CD4-positive, alpha-beta T cell treated with Interleukin-2 at 100 ng/mL for 4 hours (primary cell): Measurements from ENCODE around the gene ESF1.
"Not testable (repeated sequence)": the region's sequence is repeated elsewhere in the genome, so short reads cannot be mapped to it uniquely, and the experiment has no call there.

Experiments
- DNase-seq: peaks from one replicate; pipeline ENCODE4 v3.0.0-alpha.2; 2020; ENCODE audit warnings: low spot score

The ESF1 gene

DNA sequence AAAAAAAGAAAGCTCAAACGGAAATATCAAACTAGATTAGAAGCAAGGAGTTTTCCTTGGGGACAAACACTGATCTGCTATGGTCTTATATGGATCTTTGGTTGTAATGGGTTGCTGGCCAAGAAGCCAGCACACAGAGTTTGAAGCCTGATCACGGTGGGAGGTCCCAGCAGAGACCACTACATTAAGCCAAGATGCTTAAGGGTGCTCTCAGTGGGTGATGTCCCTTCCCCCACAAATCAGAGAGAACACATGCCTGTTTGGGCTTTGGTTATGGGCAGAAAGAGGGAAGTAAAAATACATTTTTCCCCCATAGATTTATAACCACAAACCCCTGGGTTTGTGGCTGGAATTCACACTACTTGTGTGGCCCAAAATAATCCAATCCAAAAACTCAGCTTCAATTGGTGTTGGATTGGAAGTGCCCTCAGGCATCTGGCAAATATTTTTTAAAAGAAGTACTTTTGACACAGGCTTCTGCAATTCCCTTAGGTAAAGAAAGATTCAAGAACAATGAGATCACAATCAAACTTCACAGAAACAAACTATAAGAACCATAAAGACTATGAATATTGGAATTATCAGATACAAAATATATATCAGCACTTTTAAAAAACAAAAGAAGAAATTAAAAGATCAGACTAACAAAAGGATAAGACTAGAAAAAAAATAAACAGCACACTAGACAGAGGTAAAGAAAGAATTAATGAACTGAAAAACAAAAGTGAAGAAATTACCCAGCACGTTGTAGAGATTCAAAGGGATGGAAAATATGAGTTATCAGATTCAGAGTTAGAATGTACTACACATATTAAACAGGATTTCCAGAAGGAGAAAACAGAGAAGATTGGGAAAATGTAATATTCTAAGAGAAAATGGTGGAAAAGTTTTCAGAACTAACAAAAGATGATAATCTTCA is 44.7 kb downstream of the ESF1 start:
- no peak for DNase-seq

DNA sequence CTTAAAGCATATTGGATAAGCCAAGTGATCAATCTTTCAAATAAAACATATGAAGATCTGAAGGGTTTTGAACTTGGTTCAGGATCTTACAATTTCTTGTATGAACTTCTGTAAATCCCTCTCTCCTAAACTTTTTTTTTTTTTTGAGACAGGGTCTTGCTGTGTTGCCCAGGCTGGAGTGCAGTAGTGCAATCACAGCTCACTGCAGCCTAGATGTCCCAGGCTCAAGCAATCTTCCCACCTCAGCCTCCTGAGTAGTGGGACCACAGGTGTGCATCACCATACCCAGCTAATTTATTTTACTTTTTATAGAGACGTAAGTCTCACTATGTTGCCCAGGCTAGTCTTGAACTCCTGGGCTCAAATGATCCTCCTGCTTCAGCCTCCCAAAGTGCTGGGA is 46.5 kb downstream of the ESF1 start:
- not testable (repeated sequence) for DNase-seq

DNA sequence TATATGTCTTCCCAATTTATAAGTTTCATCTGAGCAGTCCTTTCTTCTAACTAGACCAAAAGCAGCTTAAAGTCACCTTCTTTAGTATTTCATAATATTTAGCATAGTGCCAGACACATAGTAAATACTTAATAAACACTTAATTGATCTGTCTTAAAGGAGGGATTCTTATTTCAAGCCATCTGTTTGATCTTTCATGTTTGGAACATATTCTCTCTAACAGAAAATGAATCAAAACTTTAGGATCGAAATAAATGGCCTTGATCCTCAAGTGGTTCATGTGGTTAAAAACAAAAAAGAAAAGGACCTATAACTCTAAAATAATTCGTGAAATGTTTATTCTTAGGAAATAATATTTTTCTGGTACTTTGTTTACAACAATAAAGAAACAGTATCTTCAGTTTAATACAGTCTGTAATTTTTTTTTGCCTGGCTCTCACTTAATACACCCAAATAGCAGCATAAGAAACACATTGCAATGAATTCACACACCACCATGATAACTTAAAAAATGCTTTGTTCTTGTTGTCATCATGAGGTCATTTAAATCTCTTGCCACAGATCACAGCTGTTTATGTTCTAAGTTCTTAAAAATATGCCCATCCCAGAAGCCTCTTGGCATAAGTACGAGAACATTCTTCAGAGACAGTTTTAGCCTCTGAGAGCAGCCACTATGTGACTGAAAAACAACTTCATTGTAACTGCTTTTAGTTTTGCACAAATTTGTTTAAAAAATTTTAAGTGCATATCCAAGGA is 48.1 kb downstream of the ESF1 start:
- DNase-seq = no peak

DNA sequence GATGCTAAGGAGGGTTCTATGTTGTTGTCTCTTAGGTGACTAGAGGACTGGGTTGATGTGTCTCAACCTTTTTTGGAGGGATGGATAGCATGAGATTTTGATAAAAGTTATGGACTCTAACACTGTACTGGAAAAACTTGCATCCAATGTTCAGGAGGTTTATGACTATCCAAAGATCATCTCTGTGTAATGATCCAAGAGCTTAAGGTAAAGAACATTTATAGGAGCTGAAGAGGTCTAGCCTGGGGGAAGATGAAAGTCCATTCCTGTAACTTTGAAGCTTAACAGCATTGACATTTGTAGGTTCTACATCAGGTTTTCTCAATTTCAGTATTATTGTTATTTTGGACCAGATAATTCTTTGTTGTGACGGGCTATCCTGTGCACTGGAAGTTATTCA is 48.9 kb downstream of the ESF1 start:
- no peak for DNase-seq

DNA sequence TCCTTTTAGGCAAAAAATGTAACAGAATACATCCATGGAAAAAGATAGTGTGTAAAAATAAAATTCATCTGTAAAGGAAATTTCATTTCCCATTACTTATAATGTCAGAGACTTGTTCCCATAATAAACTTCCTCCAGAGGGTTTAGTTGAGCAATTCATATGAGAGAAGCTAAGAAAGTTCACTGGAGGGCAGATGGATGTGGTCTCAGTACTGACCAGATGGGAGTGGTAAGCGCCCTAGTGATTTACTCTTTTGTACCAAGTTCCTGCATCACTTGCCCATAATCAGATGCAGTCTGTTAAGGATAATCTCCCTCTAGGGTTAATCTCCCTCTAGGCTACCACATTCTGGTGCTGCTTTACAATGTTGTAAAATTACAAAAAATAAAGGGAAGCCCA is 61.7 kb downstream of the ESF1 start:
- no peak for DNase-seq

DNA sequence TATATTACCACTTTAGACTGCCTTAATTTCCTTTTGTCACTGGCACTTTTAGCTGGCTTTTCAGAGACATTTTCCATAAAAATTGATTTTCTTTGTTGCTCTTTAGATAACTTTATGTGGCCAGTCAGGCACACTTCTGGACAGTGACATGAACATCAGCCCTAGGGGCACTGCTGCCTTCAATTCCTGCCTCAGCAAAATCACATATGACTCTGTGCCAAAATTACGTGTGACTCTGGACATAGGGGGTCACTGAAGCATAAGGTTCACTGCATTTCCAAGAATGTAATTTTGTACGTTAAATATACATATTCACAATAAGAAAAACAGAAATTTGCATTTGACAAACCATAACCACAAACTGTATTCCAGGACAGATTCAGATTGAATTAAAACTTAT is 66.5 kb downstream of the ESF1 start:
- DNase-seq = no peak

DNA sequence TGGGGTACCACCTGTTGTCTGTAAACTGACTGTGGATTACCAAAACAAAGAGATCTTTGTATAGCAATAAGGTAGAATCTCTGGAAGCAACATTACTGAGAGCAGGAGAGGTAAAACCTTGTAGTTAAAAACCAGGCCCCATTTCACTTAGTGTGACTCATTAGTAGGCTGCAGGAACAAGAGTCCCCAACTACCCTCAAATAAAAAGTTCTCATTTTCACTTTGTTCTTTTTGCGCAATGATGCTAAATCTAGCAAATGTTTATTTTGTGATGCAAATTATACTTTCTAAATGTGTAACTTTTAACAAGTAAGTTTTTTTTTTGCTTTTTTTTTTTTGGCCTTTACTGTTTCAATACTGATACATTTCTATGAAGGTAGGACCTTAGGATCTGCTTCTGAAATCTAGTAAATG is 67.1 kb downstream of the ESF1 start:
- DNase-seq = no peak

DNA sequence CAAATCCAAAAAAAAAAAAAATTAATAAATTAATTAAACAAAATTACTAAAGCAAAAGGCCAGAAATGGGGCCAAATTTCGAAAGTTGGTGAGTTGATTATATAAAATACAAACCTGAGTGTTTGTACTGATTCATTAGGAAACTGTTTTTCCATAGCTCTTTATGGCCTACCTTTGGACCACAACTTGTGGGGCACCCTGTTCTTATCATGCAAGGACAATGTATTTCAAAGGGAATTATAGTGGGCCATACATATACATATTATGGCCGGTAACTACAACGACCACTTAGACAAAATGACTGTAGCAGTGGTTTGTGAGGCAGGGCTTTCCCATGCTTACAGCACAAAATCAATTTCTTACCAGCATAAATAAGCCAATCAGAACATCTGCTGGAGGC is 69.5 kb downstream of the ESF1 start:
- DNase-seq = no peak

DNA sequence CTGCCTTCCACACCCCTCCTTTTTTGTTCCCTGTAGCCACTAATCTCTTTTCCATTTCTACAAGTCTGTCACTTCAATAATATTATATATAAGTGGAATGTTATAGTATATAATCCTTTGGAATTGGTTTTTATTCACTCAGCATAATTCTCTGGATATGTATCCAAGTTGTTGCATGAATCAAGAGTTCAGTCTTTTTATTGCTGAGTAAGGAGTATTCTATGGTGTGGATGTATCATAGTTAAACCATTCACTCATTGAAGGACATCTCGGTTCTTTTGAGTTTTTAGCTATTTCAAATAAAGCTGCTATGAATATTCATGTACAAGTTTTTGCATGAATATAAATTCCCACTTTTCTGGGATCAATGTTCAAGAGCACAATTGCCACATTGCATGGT is 76.5 kb downstream of the ESF1 start:
- DNase-seq = no peak

DNA sequence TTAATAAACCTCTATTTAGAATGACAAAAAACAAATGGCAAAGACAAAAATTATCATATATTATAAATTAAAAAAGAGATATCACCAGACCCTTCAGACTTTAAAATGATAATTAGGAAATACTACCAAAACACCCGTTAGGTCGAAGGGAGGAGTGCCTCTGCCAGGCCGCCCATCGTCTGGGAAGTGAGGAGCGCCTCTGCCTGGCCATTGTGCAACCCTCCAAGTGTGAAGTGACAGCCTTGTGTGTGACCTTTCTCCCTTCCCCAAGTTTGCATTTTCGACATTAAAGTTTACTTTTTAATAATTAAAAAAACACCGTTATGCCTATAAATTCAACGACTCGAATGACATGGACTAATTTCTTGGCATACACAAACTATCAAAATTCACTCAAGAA is 81.5 kb downstream of the ESF1 start:
- no peak for DNase-seq

DNA sequence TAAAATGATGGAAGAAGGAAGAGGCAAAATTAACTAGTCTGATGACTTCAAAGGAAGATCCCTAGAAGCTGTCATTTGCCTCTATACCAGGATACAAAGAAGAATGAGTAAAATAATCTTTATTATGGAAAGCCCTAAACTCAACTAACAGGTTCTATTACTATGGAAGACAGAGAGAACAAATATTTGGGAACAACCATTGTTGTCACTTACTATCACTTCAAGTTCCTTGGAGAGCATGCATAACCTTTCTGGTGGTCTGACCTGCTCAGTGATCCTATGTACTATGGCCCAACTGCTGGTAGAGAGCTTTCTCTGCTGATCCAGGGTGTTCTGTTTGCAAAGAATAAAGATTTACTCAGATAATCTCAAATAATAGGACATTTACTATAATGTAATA is 83.2 kb downstream of the ESF1 start:
- DNase-seq = no peak

DNA sequence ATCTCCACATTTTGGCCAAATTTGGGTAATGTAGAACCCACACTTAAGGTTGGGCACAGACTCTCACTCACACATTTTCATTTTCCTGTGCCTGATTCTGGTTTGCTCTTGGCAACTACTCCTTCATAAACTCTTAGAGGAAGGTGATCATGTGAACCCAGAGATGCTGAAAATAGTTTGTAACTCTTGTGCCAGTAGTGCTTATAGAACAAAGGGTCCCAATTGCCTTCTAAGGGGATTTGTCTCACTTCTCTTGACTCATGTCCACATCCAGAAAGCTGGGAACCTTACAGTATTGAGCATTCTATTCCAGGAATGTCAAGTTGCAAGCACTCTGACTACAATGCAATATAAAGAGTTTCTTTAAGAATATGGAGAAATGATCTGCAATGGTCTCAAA is 84.0 kb downstream of the ESF1 start:
- no peak for DNase-seq

DNA sequence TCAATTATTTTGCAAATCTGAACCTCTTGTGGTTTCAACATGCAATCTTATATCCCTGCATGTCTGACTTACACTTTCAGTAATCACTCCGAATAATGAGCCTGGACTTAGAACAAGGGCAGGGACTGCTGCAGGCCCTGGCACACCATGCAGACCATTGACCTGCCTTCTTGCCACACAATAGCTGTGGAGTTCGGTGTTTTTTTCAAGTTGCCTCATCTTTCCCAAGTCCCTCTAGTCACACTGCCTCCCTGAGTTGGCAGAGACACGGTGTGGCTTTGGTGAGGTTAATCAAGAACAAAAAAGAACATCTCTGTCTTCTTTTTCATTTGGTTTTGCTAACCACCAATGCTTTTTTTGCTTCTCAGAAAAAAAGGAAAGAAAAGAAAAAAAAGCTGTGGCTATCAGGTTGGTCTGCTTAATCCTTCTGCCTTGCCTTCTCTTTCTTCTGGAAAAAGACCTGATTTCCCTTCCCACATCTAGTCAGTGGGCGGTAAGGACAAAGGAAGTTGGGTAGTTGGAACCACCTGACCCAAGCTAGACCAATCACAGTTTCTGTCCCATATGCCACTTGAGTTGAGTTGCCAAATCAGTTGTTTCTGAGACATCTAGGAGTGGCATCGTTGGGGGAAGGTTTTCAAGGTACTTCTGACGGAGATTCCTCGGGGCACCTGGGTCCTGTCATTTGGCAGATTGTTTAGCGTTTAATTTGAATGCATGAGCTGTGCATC is 90.1 kb downstream of the ESF1 start:
- DNase-seq = no peak

DNA sequence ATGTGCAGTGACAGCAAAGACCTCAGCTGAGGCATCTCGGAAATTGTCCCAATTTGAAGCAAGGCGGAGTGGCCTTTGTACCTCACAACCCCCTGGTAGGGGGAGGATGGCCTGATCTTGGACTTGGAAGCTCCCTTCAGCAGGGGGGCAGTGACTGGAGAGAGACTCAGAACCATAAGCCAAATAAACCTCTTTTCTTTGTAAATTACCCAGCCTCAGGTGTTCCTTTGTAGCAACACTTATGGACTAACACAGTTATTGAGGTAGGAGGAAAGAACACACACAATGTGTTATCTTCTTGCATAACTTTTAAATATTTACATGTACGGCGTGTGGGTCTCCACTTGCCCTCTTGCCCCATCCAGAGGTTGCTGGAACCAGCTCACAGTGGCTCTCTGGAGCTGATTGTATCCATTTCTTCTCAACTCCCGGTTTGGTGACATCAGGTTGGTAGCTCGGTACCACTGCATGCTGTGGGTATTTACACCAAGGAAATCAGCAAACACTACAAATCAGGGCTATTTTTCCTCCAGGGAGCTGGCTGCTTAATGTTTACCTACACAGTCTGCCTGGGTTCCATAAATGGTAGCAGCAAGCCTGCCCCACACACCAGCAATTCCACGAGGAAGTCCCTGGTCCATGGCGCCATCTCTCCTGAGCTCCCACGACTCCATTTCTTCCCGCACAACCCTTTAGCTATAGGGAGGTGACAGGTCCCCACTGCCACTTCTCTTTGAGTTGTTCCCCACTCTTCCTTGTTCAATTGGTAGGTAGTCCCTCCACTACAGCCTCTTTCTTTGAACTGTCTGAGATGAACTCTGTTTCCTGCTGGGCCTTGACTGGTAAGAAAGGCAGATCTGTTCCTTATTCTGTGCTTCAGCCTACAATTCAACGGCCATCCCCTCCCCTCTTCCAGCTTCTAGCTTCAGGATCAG is 91.7 kb downstream of the ESF1 start:
- DNase-seq = no peak

DNA sequence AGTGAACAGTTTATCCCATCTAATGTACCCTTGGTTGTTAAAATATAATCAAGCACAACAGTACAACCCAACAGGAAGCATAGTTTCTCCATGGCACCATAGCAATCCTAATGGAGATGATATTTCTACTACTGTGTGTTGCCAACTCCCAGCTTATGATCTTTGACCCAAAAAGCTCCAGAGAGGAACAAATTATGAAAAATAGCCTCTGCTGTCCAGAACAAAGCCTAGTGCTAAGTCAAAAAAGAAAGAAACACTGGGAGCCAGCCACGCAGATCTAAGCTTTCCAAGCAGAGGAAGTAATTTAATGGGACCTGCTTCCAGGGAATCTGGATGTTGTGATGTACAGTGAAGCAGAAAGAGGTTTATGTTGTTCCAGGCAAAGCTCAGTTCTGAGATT is 93.8 kb downstream of the ESF1 start:
- DNase-seq = no peak

DNA sequence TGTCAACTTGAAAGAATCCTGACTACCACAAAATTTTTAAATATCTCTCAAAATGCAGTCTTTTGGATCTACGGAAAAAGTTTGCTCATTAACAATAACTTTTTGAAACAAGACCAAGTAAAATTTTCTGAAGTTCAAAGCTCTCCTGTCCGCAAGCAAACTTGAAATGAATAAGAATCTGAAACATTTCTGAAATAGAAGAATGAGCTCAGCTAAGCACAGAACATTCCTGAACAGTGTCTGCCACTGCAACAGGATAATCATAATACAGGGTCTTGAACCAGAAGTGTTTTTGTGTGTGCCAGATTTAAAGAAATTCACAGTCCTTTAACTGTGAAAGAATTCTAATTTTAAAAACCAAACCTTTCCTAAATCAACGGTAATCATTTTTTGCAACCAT is 96.9 kb downstream of the ESF1 start:
- DNase-seq = no peak

DNA sequence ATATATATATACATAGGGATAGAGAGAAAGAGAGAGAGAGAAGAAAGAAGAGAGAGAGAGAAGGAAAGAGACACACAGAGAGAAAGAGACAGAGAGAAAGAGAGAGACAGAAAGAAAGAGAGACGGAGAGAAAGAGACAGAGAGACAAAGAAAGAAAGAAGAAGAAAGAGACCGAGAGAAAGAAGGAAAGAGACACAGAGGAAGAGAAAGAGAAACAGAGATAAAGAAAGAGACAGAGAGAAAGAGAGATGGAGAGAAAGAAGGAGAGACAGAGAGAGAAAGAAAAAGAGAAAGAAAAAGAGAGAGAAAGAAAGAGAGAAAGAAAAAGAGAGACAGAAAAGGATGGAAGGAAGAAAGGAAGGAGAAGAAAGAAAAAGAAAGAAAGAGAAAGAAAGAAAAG is 99.1 kb downstream of the ESF1 start:
- no peak for DNase-seq

DNA sequence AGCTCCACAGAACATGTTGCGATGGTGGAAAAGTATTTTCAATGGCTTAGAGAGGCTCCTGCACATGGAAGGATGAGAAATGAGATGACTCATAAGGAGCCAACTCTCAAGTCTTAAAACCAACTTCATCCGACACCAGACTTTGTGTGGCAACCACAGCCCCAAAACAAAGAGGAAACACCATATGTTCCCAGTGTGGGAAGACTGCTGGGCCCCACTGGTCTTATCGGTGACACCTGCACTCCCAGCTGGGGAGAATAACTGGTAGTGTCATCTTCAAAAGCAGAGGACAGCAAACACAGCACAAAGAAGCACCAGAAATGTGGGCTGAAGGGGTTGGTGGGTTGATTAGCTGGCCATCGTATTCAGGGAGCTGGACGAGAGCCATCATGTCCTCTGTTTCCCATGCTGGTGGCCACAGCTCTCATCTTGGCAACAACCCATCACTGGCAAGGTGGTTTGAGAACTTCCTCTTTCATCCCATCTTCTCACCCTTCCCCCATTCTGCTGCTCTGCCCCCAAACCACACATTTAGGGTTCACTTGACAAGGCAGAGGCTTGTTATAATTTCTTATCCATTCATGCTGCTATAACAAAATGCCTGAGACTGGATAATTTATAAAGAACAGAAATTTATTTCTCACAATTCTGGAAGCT is 100.0 kb downstream of the ESF1 start:
- no peak for DNase-seq

DNA sequence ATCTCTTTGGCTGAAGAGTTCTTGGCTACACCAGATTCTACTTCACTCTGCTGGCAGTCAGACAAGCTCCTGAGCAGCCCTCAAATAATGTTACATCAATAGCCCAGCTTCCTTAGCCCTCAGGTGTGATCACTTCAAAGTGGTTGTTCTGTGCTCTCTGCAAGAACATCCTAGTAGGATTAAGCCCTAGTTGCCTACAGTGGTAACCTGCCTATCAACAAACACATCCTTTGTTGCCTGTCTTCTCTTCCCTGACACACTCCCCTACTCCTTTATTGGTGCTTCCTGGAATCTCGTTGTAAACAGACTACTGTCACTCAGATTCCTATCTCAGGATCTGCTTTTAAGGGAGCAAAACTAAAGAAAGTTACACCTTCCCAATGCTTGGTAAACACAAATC is 100.9 kb downstream of the ESF1 start:
- no peak for DNase-seq

DNA sequence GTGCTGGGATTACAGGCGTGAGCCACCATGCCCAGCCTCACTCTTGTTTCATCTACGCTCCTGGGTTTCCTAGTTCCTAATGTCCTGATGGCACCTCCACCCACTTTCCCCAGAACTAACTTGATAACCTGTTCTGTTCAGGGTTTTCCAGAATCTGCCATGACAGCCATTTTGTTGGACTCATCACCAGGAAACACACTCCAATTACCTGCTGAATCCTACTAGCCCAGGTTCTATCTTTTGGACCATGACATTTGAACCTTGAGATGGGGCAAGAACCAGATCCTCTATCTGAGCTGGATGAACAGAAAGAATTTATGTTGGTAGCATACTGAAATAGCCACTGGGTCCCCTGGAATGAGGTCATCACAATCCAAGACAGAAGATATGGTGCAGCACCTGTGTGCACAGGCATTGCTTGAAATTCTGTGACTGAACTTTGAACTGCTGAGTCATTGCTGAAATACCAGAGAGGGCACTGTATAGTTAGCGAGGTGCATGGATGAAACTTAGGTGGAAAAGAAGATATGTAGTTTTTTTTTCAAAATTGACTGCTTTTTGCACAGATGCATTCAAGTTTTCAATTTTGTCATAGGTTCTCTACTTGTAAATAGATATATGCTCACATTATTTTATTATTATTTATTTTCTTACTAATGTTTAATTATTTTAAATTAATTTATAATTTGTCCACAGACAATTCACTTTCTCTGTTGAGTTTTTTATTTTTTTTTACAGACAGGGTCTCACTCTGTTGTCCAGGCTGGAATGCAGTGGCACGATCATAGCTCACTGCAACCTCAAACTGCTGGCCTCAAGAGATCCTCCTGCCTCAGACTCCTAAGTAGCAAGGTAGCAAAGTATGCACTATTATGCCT is 103.2 kb downstream of the ESF1 start:
- DNase-seq = no peak
